Gastroesophageal sphincter (tissue), 4 donors: Measurements from ENCODE around the gene LRP1B. TPM values are rescaled to one million over a fixed set of nuclear protein-coding genes. Genes with fewer than 3 reads are reported as not detected.

ENCODE experiments used
- ATAC-seq: fragments of 150-250 bp; one replicate; pipeline ENCODE4 v1.9.1; 2016; ENCODE audit warnings: mild to moderate bottlenecking, moderate library complexity
- H3K27ac ChIP-seq, 4 donors: fragments of 200-600 bp; sonication (generic) in 3 of 4; 1 replicate in 3 of 4; 2 replicates in 1 of 4; pipeline ENCODE4 v1.5.1; 2016 to 2019
- H3K27me3 ChIP-seq: fragments of 200-600 bp; sonication (generic); one replicate; pipeline ENCODE4 v1.5.1; 2019
- H3K36me3 ChIP-seq, 2 donors: fragments of 200-600 bp; sonication (generic); one replicate each; pipeline ENCODE4 v1.5.1; 2019; ENCODE audit warnings: control low read depth in 1 of 2
- H3K4me1 ChIP-seq, 3 donors: fragments of 200-600 bp; sonication (generic); 1 replicate in 2 of 3; 2 replicates in 1 of 3; pipeline ENCODE4 v1.5.1; 2016 to 2019; ENCODE audit warnings: control low read depth in 2 of 3
- H3K4me3 ChIP-seq, 2 donors: fragments of 200-600 bp; sonication (generic); one replicate each; pipeline ENCODE4 v1.5.1; 2019; ENCODE audit warnings: mild to moderate bottlenecking in 1 of 2, moderate library complexity in 1 of 2
- H3K9me3 ChIP-seq, 3 donors: fragments of 200-600 bp; sonication (generic); one replicate each; pipeline ENCODE4 v1.5.1; 2017 to 2019; ENCODE audit warnings: control low read depth in 2 of 3
- CTCF ChIP-seq, 4 experiments: fragments of 200-600 bp in 2 of 4; fragments of 450-650 bp in 2 of 4; sonication (generic) in 1 of 4; IDR thresholded peaks; one replicate each; pipeline ENCODE4 v1.5.1; 2017 to 2019; ENCODE audit warnings: antibody characterized with exemption in 4 of 4, mild to moderate bottlenecking in 2 of 4, moderate library complexity in 2 of 4
- EP300 ChIP-seq: sonication (generic); formaldehyde crosslinking; IDR thresholded peaks from one replicate; pipeline ENCODE4 v1.6.1; 2017; ENCODE audit warnings: antibody characterized with exemption, mild to moderate bottlenecking
- POLR2A ChIP-seq, 2 donors: fragments of 450-650 bp; IDR thresholded peaks; one replicate each; pipeline ENCODE4 v1.6.1; 2017; ENCODE audit warnings: antibody characterized with exemption in 2 of 2, mild to moderate bottlenecking in 2 of 2, moderate library complexity in 1 of 2
- POLR2AphosphoS5 ChIP-seq: sonication (generic); formaldehyde crosslinking; IDR thresholded peaks from one replicate; pipeline ENCODE4 v1.6.1; 2017; ENCODE audit warnings: antibody characterized with exemption
- WGBS, 2 donors: methylation state at CpG; one replicate each; pipeline ENCODE4 v1.1.5; 2018; ENCODE audit warnings: low coverage in 1 of 2; 5-methylcytosine and 5-hydroxymethylcytosine counted together
- total RNA-seq, 4 donors: library from RNA; depleted of rRNA; stranded (reverse); fragments of >200 nt; gene quantifications; one replicate each; pipeline ENCODE4 v1.1.0, GENCODE V29; 2016

LRP1B gene
- total RNA-seq, 4 donors from 2014 or later = 0.27 to 20.7 (median 3.2) TPM

- no peak for ATAC-seq
- no peak overlapping the region for H3K27ac ChIP-seq
- no peaks in the 10 kb centered on the region for H3K9me3 ChIP-seq
- TF ChIP-seq POLR2AphosphoS5 (no peak), CTCF (IDR thresholded peaks at IDR 0.05) (no peak), POLR2A (IDR thresholded peaks at IDR 0.05) (no peak), EP300 (no peak)
- no peak overlapping the region for H3K4me3 ChIP-seq
- no peaks in the 10 kb centered on the region for H3K4me1 ChIP-seq
- H3K27me3 ChIP-seq = no peaks in the 10 kb centered on the region
- WGBS, 2 donors = 79 to 100% methylated on average over 1 of the region's 1 CpG
- H3K36me3 ChIP-seq = no peaks in the 10 kb centered on the region
Measured at GRCh38 chr2:142100970-142101369, 29.8 kb downstream of the LRP1B start.

- ATAC-seq = no peak
- WGBS, 2 donors = 66 to 75% methylated on average over 4 of the region's 4 CpGs
- Histone ChIP-seq H3K27ac (no peak overlapping the region), H3K36me3 (no peaks in the 10 kb centered on the region), H3K9me3 (no peaks in the 10 kb centered on the region), H3K4me1 (no peaks in the 10 kb centered on the region), H3K4me3 (no peak overlapping the region), H3K27me3 (no peaks in the 10 kb centered on the region)
- TF ChIP-seq CTCF (IDR thresholded peaks at IDR 0.05) = no peak
- no peak for TF ChIP-seq POLR2A (IDR thresholded peaks at IDR 0.05)
- TF ChIP-seq POLR2AphosphoS5 = no peak
- no peak for TF ChIP-seq EP300
Measured at GRCh38 chr2:142100139-142100873, 30.5 kb downstream of the LRP1B start.

GRCh38 chr2:142097711-142098110 lies 33.1 kb downstream of the LRP1B start:
- WGBS, 2 donors = 26 to 55% methylated on average over 3 of the region's 3 CpGs
- no peak for TF ChIP-seq CTCF (IDR thresholded peaks at IDR 0.05)
- TF ChIP-seq EP300 = no peak
- no peak for TF ChIP-seq POLR2AphosphoS5
- no peak for ATAC-seq

GRCh38 chr2:142095647-142096046 lies 35.2 kb downstream of the LRP1B start:
- no peaks in the 10 kb centered on the region for H3K4me1 ChIP-seq
- H3K27ac ChIP-seq = no peak overlapping the region
- H3K27me3 ChIP-seq = no peaks in the 10 kb centered on the region
- ATAC-seq = no peak
- TF ChIP-seq CTCF (IDR thresholded peaks at IDR 0.05) (no peak), EP300 (no peak), POLR2AphosphoS5 (no peak), POLR2A (IDR thresholded peaks at IDR 0.05) (no peak)
- no peaks in the 10 kb centered on the region for H3K36me3 ChIP-seq
- no peak overlapping the region for H3K4me3 ChIP-seq
- no peaks in the 10 kb centered on the region for H3K9me3 ChIP-seq
- 95 to 100% methylated on average over 2 of the region's 2 CpGs for WGBS, 2 donors

More at GRCh38 chr2:142097711-142098110, 33.1 kb downstream of the LRP1B start:
- H3K9me3 ChIP-seq = no peaks in the 10 kb centered on the region
- H3K4me3 ChIP-seq = no peak overlapping the region
- no peak overlapping the region for H3K27ac ChIP-seq
- no peaks in the 10 kb centered on the region for H3K4me1 ChIP-seq
- no peaks in the 10 kb centered on the region for H3K27me3 ChIP-seq
- H3K36me3 ChIP-seq = no peaks in the 10 kb centered on the region

- whole genome bisulfite sequencing, 2 donors = 43 to 50% methylated on average over 2 of the region's 2 CpGs
- Histone ChIP-seq H3K36me3 (no peaks in the 10 kb centered on the region), H3K27me3 (no peaks in the 10 kb centered on the region), H3K27ac (no peak overlapping the region), H3K4me3 (no peak overlapping the region), H3K9me3 (no peaks in the 10 kb centered on the region), H3K4me1 (no peaks in the 10 kb centered on the region)
- no peak for ATAC-seq
- no peak for TF ChIP-seq POLR2AphosphoS5
- TF ChIP-seq CTCF (IDR thresholded peaks at IDR 0.05) = no peak
- no peak for TF ChIP-seq EP300
- no peak for TF ChIP-seq POLR2A (IDR thresholded peaks at IDR 0.05)
Measured at GRCh38 chr2:142094233-142094632, 36.6 kb downstream of the LRP1B start.
